Measurements from ENCODE around the gene FOXK2. TPM values are rescaled to one million over a fixed set of nuclear protein-coding genes. Genes with fewer than 3 reads are reported as not detected.
"Not testable (repeated sequence)": the region's sequence is repeated elsewhere in the genome, so short reads cannot be mapped to it uniquely, and the experiment has no call there.

FOXK2 gene
- total RNA-seq, 2 experiments from 2014 or later = 59.4 to 67.2 TPM

GRCh38 chr17:82579969-82580368 lies 60.4 kb downstream of the FOXK2 start:
- DNase-seq, H3K27me3 Mint-ChIP-seq, H3K4me1 Mint-ChIP-seq, H3K27ac Mint-ChIP-seq, H3K9me3 Mint-ChIP-seq, H3K4me3 Mint-ChIP-seq: not testable (repeated sequence)
- H3K36me3 Mint-ChIP-seq = peaks cover 23% of the 10 kb centered on the region

- Mint-ChIP-seq H3K4me1 (peaks cover 11% of the 10 kb centered on the region), H3K27ac (no peak overlapping the region), H3K4me3 (no peak overlapping the region), H3K36me3 (peaks cover 34% of the 10 kb centered on the region), H3K9me3 (no peaks in the 10 kb centered on the region), H3K27me3 (no peaks in the 10 kb centered on the region)
- no peak for DNase-seq
These were observed 62.7 kb downstream of the FOXK2 start for GRCh38 chr17:82582213-82582612.

GRCh38 chr17:82582709-82583108 lies 63.2 kb downstream of the FOXK2 start:
- Mint-ChIP-seq H3K4me1 (peaks cover 12% of the 10 kb centered on the region), H3K4me3 (no peak overlapping the region), H3K36me3 (peaks cover 38% of the 10 kb centered on the region), H3K27me3 (no peaks in the 10 kb centered on the region), H3K9me3 (no peaks in the 10 kb centered on the region), H3K27ac (no peak overlapping the region)
- DNase-seq = no peak

- no peaks in the 10 kb centered on the region for H3K27me3 Mint-ChIP-seq
- H3K4me3 Mint-ChIP-seq = no peak overlapping the region
- peak; percentile 63 for DNase-seq
These were observed 64.2 kb downstream of the FOXK2 start for GRCh38 chr17:82583720-82584234.

GRCh38 chr17:82585935-82586575 lies 66.5 kb downstream of the FOXK2 start:
- H3K27ac Mint-ChIP-seq = peak overlapping the region; percentile 67
- not testable (repeated sequence) for H3K9me3 Mint-ChIP-seq, DNase-seq, H3K4me3 Mint-ChIP-seq, H3K27me3 Mint-ChIP-seq
- H3K36me3 Mint-ChIP-seq = peaks cover 42% of the 10 kb centered on the region
- H3K4me1 Mint-ChIP-seq = peaks cover 26% of the 10 kb centered on the region

More at GRCh38 chr17:82583720-82584234, 64.2 kb downstream of the FOXK2 start:
- H3K9me3 Mint-ChIP-seq = no peaks in the 10 kb centered on the region
- peak overlapping the region; percentile 71 for H3K27ac Mint-ChIP-seq
- H3K36me3 Mint-ChIP-seq = peaks cover 42% of the 10 kb centered on the region
- peaks cover 21% of the 10 kb centered on the region for H3K4me1 Mint-ChIP-seq

- H3K27me3 Mint-ChIP-seq = no peaks in the 10 kb centered on the region
- no peak for DNase-seq
- H3K36me3 Mint-ChIP-seq = peaks cover 42% of the 10 kb centered on the region
- H3K4me1 Mint-ChIP-seq = peaks cover 28% of the 10 kb centered on the region
- no peaks in the 10 kb centered on the region for H3K9me3 Mint-ChIP-seq
- no peak overlapping the region for H3K27ac Mint-ChIP-seq
- no peak overlapping the region for H3K4me3 Mint-ChIP-seq
These were observed 67.2 kb downstream of the FOXK2 start for GRCh38 chr17:82586576-82587233.

- Mint-ChIP-seq H3K36me3 (peaks cover 45% of the 10 kb centered on the region), H3K27me3 (no peaks in the 10 kb centered on the region), H3K27ac (peak overlapping the region; percentile 25), H3K9me3 (no peaks in the 10 kb centered on the region), H3K4me3 (no peak overlapping the region), H3K4me1 (peaks cover 35% of the 10 kb centered on the region)
- DNase-seq = no peak
These were observed 67.9 kb downstream of the FOXK2 start for GRCh38 chr17:82587234-82588086.

- no peak overlapping the region for H3K4me3 Mint-ChIP-seq
- H3K27ac Mint-ChIP-seq = peak overlapping the region; percentile 54
- no peaks in the 10 kb centered on the region for H3K27me3 Mint-ChIP-seq
- H3K36me3 Mint-ChIP-seq = peaks cover 46% of the 10 kb centered on the region
- DNase-seq = no peak
- H3K9me3 Mint-ChIP-seq = no peaks in the 10 kb centered on the region
- peaks cover 43% of the 10 kb centered on the region for H3K4me1 Mint-ChIP-seq
These were observed 69.0 kb downstream of the FOXK2 start for GRCh38 chr17:82588266-82589175.

GRCh38 chr17:82589851-82590180 lies 70.3 kb downstream of the FOXK2 start:
- Mint-ChIP-seq H3K36me3 (peaks cover 39% of the 10 kb centered on the region), H3K27ac (peak overlapping the region; percentile 58), H3K9me3 (no peaks in the 10 kb centered on the region), H3K27me3 (no peaks in the 10 kb centered on the region), H3K4me1 (peaks cover 46% of the 10 kb centered on the region), H3K4me3 (no peak overlapping the region)
- DNase-seq = no peak

GRCh38 chr17:82590216-82590615 lies 70.7 kb downstream of the FOXK2 start:
- no peak overlapping the region for H3K4me3 Mint-ChIP-seq
- H3K9me3 Mint-ChIP-seq = no peaks in the 10 kb centered on the region
- no peaks in the 10 kb centered on the region for H3K27me3 Mint-ChIP-seq
- H3K27ac Mint-ChIP-seq = peak overlapping the region; percentile 58
- peaks cover 45% of the 10 kb centered on the region for H3K4me1 Mint-ChIP-seq
- peaks cover 37% of the 10 kb centered on the region for H3K36me3 Mint-ChIP-seq
- no peak for DNase-seq

- no peaks in the 10 kb centered on the region for H3K9me3 Mint-ChIP-seq
- peaks cover 41% of the 10 kb centered on the region for H3K4me1 Mint-ChIP-seq
- no peak for DNase-seq
- H3K27ac Mint-ChIP-seq = peak overlapping the region; percentile 64
- no peaks in the 10 kb centered on the region for H3K27me3 Mint-ChIP-seq
- peaks cover 32% of the 10 kb centered on the region for H3K36me3 Mint-ChIP-seq
- no peak overlapping the region for H3K4me3 Mint-ChIP-seq
These were observed 71.5 kb downstream of the FOXK2 start for GRCh38 chr17:82590881-82591539.

GRCh38 chr17:82592289-82592766 lies 72.8 kb downstream of the FOXK2 start:
- peak overlapping the region; percentile 64 for H3K27ac Mint-ChIP-seq
- H3K27me3 Mint-ChIP-seq = no peaks in the 10 kb centered on the region
- no peaks in the 10 kb centered on the region for H3K9me3 Mint-ChIP-seq
- H3K4me3 Mint-ChIP-seq = peak overlapping the region; percentile 78
- peaks cover 25% of the 10 kb centered on the region for H3K36me3 Mint-ChIP-seq
- H3K4me1 Mint-ChIP-seq = peaks cover 40% of the 10 kb centered on the region
- DNase-seq = no peak

GRCh38 chr17:82592767-82593589 lies 73.4 kb downstream of the FOXK2 start:
- H3K9me3 Mint-ChIP-seq = no peaks in the 10 kb centered on the region
- peaks cover 22% of the 10 kb centered on the region for H3K36me3 Mint-ChIP-seq
- peak overlapping the region; percentile 64 for H3K27ac Mint-ChIP-seq
- no peaks in the 10 kb centered on the region for H3K27me3 Mint-ChIP-seq
- H3K4me1 Mint-ChIP-seq = peaks cover 36% of the 10 kb centered on the region
- DNase-seq = peak; percentile 45
- H3K4me3 Mint-ChIP-seq = peak overlapping the region; percentile 78
